HCT116 (cell line): ENCODE results near the gene FAM120A. TPM values are rescaled to one million over a fixed set of nuclear protein-coding genes. Genes with fewer than 3 reads are reported as not detected.

Experiments used
- ATAC-seq: fragments of 200-7000 bp; cut with Tn5 transposase; 2 replicates; pipeline ENCODE4 v1.9.1; 2020; ENCODE audit warnings: mild to moderate bottlenecking, moderate library complexity
- BruUV-seq: library from RNA; stranded (reverse); fragments of 400-500 nt; replicated peaks from 2 replicates; lab custom pipeline; 2021; lab: Mats Ljungman, UMichigan
- CTCF ChIA-PET: fragments of 300-600 bp; sonication (Branson Sonifier 250); formaldehyde crosslinking; loops from one replicate; lab custom pipeline; 2021; ENCODE audit warnings: antibody characterized with exemption; lab: Charles Lee
- POLR2A ChIA-PET: fragments of 300-600, 350-600 bp; sonication (Branson Sonifier 250); formaldehyde crosslinking; loops from one replicate; lab custom pipeline; 2021; ENCODE audit warnings: antibody characterized with exemption; lab: Charles Lee
- RAD21 ChIA-PET, 2 experiments: fragments of 300-600 bp; sonication (Branson Sonifier 250); formaldehyde crosslinking; loops; one replicate each; lab custom pipeline; 2023; ENCODE audit warnings: low total read pairs in 2 of 2; ENCODE audit not compliant: uncharacterized antibody in 2 of 2, unreplicated experiment in 2 of 2, low non-redundant PET in 1 of 2; lab: Charles Lee
- DNase-seq: peaks from one replicate; pipeline ENCODE4 v3.0.0-alpha.2; 2010; ENCODE audit warnings: low read depth, low spot score
- H2AFZ ChIP-seq: fragments of 200-600 bp; shearing (Covaris generic), sonication (generic); 2 replicates; pipeline ENCODE4 v1.6.1; 2017; ENCODE audit warnings: low read depth, mixed run types, mixed read lengths, antibody characterized with exemption, low read length; ENCODE audit not compliant: poor library complexity, severe bottlenecking
- H3K27ac ChIP-seq: 2 replicates; pipeline ENCODE4 v1.5.1; 2012; ENCODE audit warnings: low read depth, low read length
- H3K27me3 ChIP-seq: fragments of 200-600 bp; sonication (generic); 2 replicates; pipeline ENCODE4 v1.6.1; 2016; ENCODE audit warnings: mixed run types, low read length, mixed read lengths; ENCODE audit not compliant: insufficient read depth
- H3K36me3 ChIP-seq, 2 experiments: fragments of 200-500 bp in 1 of 2; fragments of 200-600 bp in 1 of 2; sonication (Bioruptor generic) in 1 of 2; sonication (generic) in 1 of 2; 2 replicates each; pipeline versions ENCODE4 v1.5.1 to v1.6.1; 2014 to 2016; ENCODE audit warnings: low read length in 2 of 2, inconsistent platforms in 1 of 2, mixed read lengths in 1 of 2, mixed run types in 1 of 2; ENCODE audit not compliant: insufficient read depth in 2 of 2, control insufficient read depth in 1 of 2
- H3K4me1 ChIP-seq, 2 experiments: fragments of 200-600 bp in 1 of 2; sonication (generic) in 1 of 2; 2 replicates each; pipeline versions ENCODE4 v1.5.1 to v1.6.1; 2012 to 2017; ENCODE audit warnings: low read length in 2 of 2, inconsistent platforms in 1 of 2, mild to moderate bottlenecking in 1 of 2, mixed read lengths in 1 of 2, mixed run types in 1 of 2, moderate library complexity in 1 of 2; ENCODE audit not compliant: insufficient read depth in 2 of 2, control insufficient read depth in 1 of 2
- H3K4me2 ChIP-seq: fragments of 200-600 bp; sonication (generic); 2 replicates; pipeline ENCODE4 v1.6.1; 2017; ENCODE audit warnings: mixed run types, low read length, mixed read lengths
- H3K4me3 ChIP-seq, 2 experiments: fragments of 200-600 bp in 1 of 2; sonication (generic) in 1 of 2; replicated peaks in 1 of 2; 2 replicates each; pipeline ENCODE4 v1.5.1; 2011 to 2016; ENCODE audit warnings: low read length in 2 of 2, control low read depth in 1 of 2, low read depth in 1 of 2, mild to moderate bottlenecking in 1 of 2, mixed read lengths in 1 of 2, mixed run types in 1 of 2
- H3K79me2 ChIP-seq: fragments of 200-600 bp; sonication (generic); 2 replicates; pipeline ENCODE4 v1.6.1; 2017; ENCODE audit warnings: mild to moderate bottlenecking, mixed run types, low read length, moderate library complexity, mixed read lengths; ENCODE audit not compliant: insufficient read depth
- H3K9ac ChIP-seq: fragments of 200-600 bp; sonication (generic); 2 replicates; pipeline ENCODE4 v1.6.1; 2016; ENCODE audit warnings: low read length, mixed read lengths
- H3K9me2 ChIP-seq: fragments of 200-600 bp; sonication (generic), shearing (Covaris generic); 2 replicates; pipeline ENCODE4 v1.6.1; 2017; ENCODE audit warnings: mixed run types, mild to moderate bottlenecking, moderate library complexity; ENCODE audit not compliant: insufficient read depth
- H3K9me3 ChIP-seq, 2 experiments: fragments of 200-500 bp in 1 of 2; fragments of 200-600 bp in 1 of 2; sonication (Bioruptor generic) in 1 of 2; sonication (generic) in 1 of 2; 2 replicates each; pipeline ENCODE4 v1.6.1; 2014 to 2017; ENCODE audit warnings: low read length in 2 of 2, mixed read lengths in 2 of 2, inconsistent platforms in 1 of 2, low read depth in 1 of 2, mild to moderate bottlenecking in 1 of 2, mixed run types in 1 of 2, moderate library complexity in 1 of 2; ENCODE audit not compliant: control insufficient read depth in 1 of 2, insufficient read depth in 1 of 2
- H4K20me1 ChIP-seq: fragments of 200-600 bp; sonication (generic), shearing (Covaris generic); 2 replicates; pipeline ENCODE4 v1.6.1; 2017; ENCODE audit warnings: mixed run types, mild to moderate bottlenecking, moderate library complexity; ENCODE audit not compliant: insufficient read depth
- CEBPB ChIP-seq: IDR thresholded peaks from 2 replicates; pipeline ENCODE4 v1.6.1; 2012; ENCODE audit warnings: low read depth
- FOSL1 ChIP-seq: IDR thresholded peaks from 2 replicates; pipeline ENCODE4 v1.6.1; 2012; ENCODE audit warnings: low read depth
- REST ChIP-seq: IDR thresholded peaks from 2 replicates; pipeline ENCODE4 v1.6.1; 2012; ENCODE audit warnings: low read depth
- SIN3A ChIP-seq: IDR thresholded peaks from 2 replicates; pipeline ENCODE4 v1.6.1; 2012; ENCODE audit warnings: low read depth
- SRF ChIP-seq: IDR thresholded peaks from 2 replicates; pipeline ENCODE4 v1.6.1; 2012; ENCODE audit warnings: low read depth
- ZFX ChIP-seq: fragments of 450-650 bp; IDR thresholded peaks from 2 replicates; pipeline ENCODE4 v1.6.1; 2017
- ZNF274 ChIP-seq: fragments of 200-500 bp; sonication (Bioruptor generic); IDR thresholded peaks from 2 replicates; pipeline ENCODE4 v1.6.1; 2014; ENCODE audit warnings: mild to moderate bottlenecking, low read depth, low read length, inconsistent platforms
- intact Hi-C: fragments of 100-400 bp; cut with micrococcal nuclease; formaldehyde crosslinking; loops from 2 replicates; pipeline ENCODE4 v1.10.0; 2022
- total RNA-seq: library from RNA; stranded (reverse); gene quantifications from one replicate; pipeline ENCODE4 v1.2.1, GENCODE V29; 2021; ENCODE audit not compliant: unreplicated experiment
- TF ChIP-seq, protein P1 (sequence below): IDR thresholded peaks from 2 replicates; pipeline ENCODE4 v1.6.1; 2012

FAM120A gene
- total RNA-seq, 1 experiment from 2014 or later: 122 TPM

- TF ChIP-seq REST: no peak
- TF ChIP-seq, protein P1, sequence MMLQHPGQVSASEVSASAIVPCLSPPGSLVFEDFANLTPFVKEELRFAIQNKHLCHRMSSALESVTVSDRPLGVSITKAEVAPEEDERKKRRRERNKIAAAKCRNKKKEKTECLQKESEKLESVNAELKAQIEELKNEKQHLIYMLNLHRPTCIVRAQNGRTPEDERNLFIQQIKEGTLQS: no peak
- TF ChIP-seq SIN3A: no peak
- no peak for TF ChIP-seq ZFX
- TF ChIP-seq SRF: no peak
- TF ChIP-seq FOSL1: no peak
- no peak for TF ChIP-seq ZNF274
- TF ChIP-seq CEBPB: no peak
Measured at GRCh38 chr9:93536167-93536566, 84.7 kb downstream of the FAM120A start (continued).

- peaks cover 27% of the 10 kb centered on the region; the same call in 1 of the 2 replicates for H3K79me2 ChIP-seq
- no peaks in the 10 kb centered on the region for H3K27me3 ChIP-seq
- H3K9ac ChIP-seq: no peak overlapping the region
- RAD21 ChIA-PET: no interaction called here
- no peak overlapping the region for H3K4me3 ChIP-seq
- no peak overlapping the region for H2AFZ ChIP-seq
- DNase-seq (no peak), ATAC-seq (no peak)
- peaks cover 9 to 33% of the 10 kb centered on the region in 2 experiments; a peak in 2 of 4 replicates for H3K36me3 ChIP-seq
- CTCF ChIA-PET: interaction anchor here (1.2 kb wide), 1 partner anchor 29 kb away, joined by 3 read pairs; no protein-coding TSS in a partner anchor
- POLR2A ChIA-PET: no interaction called here
- H3K9me3 ChIP-seq: no peaks in the 10 kb centered on the region
- no peaks in the 10 kb centered on the region for H4K20me1 ChIP-seq
- no peak overlapping the region for H3K4me2 ChIP-seq
- no peaks in the 10 kb centered on the region for H3K9me2 ChIP-seq
- H3K27ac ChIP-seq: no peak overlapping the region
- no peak for TF ChIP-seq ZFX
- TF ChIP-seq, protein P1: no peak
- H3K4me1 ChIP-seq: no peaks in the 10 kb centered on the region
- BruUV-seq: no TSS peak
- intact Hi-C loops: no loop called here
Measured at GRCh38 chr9:93536874-93537273, 85.4 kb downstream of the FAM120A start.
